C4-2B (cell line): ENCODE results near the gene NPHP4.

Experiments
- ZFX ChIP-seq: fragments of 450-650 bp; IDR thresholded peaks from 2 replicates; pipeline ENCODE4 v1.6.1; 2017
- TF ChIP-seq, protein P1 (sequence below): fragments of 450-650 bp; conservative IDR thresholded peaks from 2 replicates; pipeline ENCODE4 v1.5.1; 2017; ENCODE audit warnings: mild to moderate bottlenecking

GRCh38 chr1:5844442-5844841 lies 147.8 kb downstream of the NPHP4 start:
- TF ChIP-seq, protein P1, sequence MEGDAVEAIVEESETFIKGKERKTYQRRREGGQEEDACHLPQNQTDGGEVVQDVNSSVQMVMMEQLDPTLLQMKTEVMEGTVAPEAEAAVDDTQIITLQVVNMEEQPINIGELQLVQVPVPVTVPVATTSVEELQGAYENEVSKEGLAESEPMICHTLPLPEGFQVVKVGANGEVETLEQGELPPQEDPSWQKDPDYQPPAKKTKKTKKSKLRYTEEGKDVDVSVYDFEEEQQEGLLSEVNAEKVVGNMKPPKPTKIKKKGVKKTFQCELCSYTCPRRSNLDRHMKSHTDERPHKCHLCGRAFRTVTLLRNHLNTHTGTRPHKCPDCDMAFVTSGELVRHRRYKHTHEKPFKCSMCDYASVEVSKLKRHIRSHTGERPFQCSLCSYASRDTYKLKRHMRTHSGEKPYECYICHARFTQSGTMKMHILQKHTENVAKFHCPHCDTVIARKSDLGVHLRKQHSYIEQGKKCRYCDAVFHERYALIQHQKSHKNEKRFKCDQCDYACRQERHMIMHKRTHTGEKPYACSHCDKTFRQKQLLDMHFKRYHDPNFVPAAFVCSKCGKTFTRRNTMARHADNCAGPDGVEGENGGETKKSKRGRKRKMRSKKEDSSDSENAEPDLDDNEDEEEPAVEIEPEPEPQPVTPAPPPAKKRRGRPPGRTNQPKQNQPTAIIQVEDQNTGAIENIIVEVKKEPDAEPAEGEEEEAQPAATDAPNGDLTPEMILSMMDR, result no peak
- TF ChIP-seq ZFX, result no peak
